ENCODE data around the gene ABCC12.

Gene ABCC12

GRCh38 chr16:48132696-48133095 is 23.1 kb downstream of the ABCC12 start:
- TF ChIP-seq FOXM1 (IDR thresholded peaks at IDR 0.05; ENCODE audit: borderline replicate concordance) (no peak), HDGF (IDR thresholded peaks at IDR 0.05; ENCODE audit: borderline replicate concordance) (no peak), TARDBP (IDR thresholded peaks at IDR 0.05) (no peak), SP1 (IDR thresholded peaks at IDR 0.05) (no peak), SUZ12 (IDR thresholded peaks at IDR 0.05) (no peak), ZNF384 (IDR thresholded peaks at IDR 0.05) (no peak), NFRKB (IDR thresholded peaks at IDR 0.05) (no peak), PKNOX1 (IDR thresholded peaks at IDR 0.05) (no peak), CTBP1 (IDR thresholded peaks at IDR 0.05; ENCODE audit: borderline replicate concordance) (no peak), LEF1 (IDR thresholded peaks at IDR 0.05; ENCODE audit: borderline replicate concordance) (no peak), FOXA1 (IDR thresholded peaks at IDR 0.05) (no peak), L3MBTL2 (conservative IDR thresholded peaks at IDR 0.05) (no peak), BHLHE40 (IDR thresholded peaks at IDR 0.05; ENCODE audit: borderline replicate concordance) (no peak), FOXK2 (IDR thresholded peaks at IDR 0.05) (no peak)
- ChIA-PET POLR2A (no interaction called here), CTCF (no interaction called here)
- no peak for DNase-seq (ENCODE audit: extremely low spot score)

- ChIA-PET POLR2A (no interaction called here), CTCF (no interaction called here)
- TF ChIP-seq LEF1 (IDR thresholded peaks at IDR 0.05; ENCODE audit: borderline replicate concordance), result no peak
- no peak for TF ChIP-seq CTBP1 (IDR thresholded peaks at IDR 0.05; ENCODE audit: borderline replicate concordance)
- no peak for TF ChIP-seq HDGF (IDR thresholded peaks at IDR 0.05; ENCODE audit: borderline replicate concordance)
- TF ChIP-seq BHLHE40 (IDR thresholded peaks at IDR 0.05; ENCODE audit: borderline replicate concordance), result no peak
- TF ChIP-seq SUZ12 (IDR thresholded peaks at IDR 0.05), result no peak
- no peak for TF ChIP-seq NFRKB (IDR thresholded peaks at IDR 0.05)
- TF ChIP-seq SP1 (IDR thresholded peaks at IDR 0.05), result no peak
- TF ChIP-seq ARNT (IDR thresholded peaks at IDR 0.05), result no peak
- TF ChIP-seq L3MBTL2 (conservative IDR thresholded peaks at IDR 0.05), result no peak
- no peak for TF ChIP-seq TARDBP (IDR thresholded peaks at IDR 0.05)
- no peak for TF ChIP-seq ELF4 (IDR thresholded peaks at IDR 0.05)
- TF ChIP-seq FOXM1 (IDR thresholded peaks at IDR 0.05; ENCODE audit: borderline replicate concordance), result no peak
- TF ChIP-seq FOXA1 (IDR thresholded peaks at IDR 0.05), result no peak
- no peak for TF ChIP-seq ZNF384 (IDR thresholded peaks at IDR 0.05)
- no peak for TF ChIP-seq FOXK2 (IDR thresholded peaks at IDR 0.05)
- no peak for TF ChIP-seq PKNOX1 (IDR thresholded peaks at IDR 0.05)
- no peak for DNase-seq (ENCODE audit: extremely low spot score)
Measured at GRCh38 chr16:48131201-48131935, 24.4 kb downstream of the ABCC12 start.

- no peak for DNase-seq (ENCODE audit: extremely low spot score)
- ChIA-PET CTCF (no interaction called here), POLR2A (no interaction called here)
- TF ChIP-seq FOXM1 (IDR thresholded peaks at IDR 0.05; ENCODE audit: borderline replicate concordance) (no peak), NFRKB (IDR thresholded peaks at IDR 0.05) (no peak), FOXK2 (IDR thresholded peaks at IDR 0.05) (no peak), SP1 (IDR thresholded peaks at IDR 0.05) (no peak), CTBP1 (IDR thresholded peaks at IDR 0.05; ENCODE audit: borderline replicate concordance) (no peak)
Measured at GRCh38 chr16:48129926-48130325, 25.9 kb downstream of the ABCC12 start.

- no peak for DNase-seq (ENCODE audit: extremely low spot score)
- ChIA-PET POLR2A (no interaction called here), CTCF (no interaction called here)
- TF ChIP-seq HDGF (IDR thresholded peaks at IDR 0.05; ENCODE audit: borderline replicate concordance), result no peak
- no peak for TF ChIP-seq ZNF384 (IDR thresholded peaks at IDR 0.05)
- TF ChIP-seq SUZ12 (IDR thresholded peaks at IDR 0.05), result no peak
- TF ChIP-seq BHLHE40 (IDR thresholded peaks at IDR 0.05; ENCODE audit: borderline replicate concordance), result no peak
- TF ChIP-seq L3MBTL2 (conservative IDR thresholded peaks at IDR 0.05), result no peak
- no peak for TF ChIP-seq PKNOX1 (IDR thresholded peaks at IDR 0.05)
- TF ChIP-seq NFRKB (IDR thresholded peaks at IDR 0.05), result no peak
- TF ChIP-seq FOXA1 (IDR thresholded peaks at IDR 0.05), result no peak
- no peak for TF ChIP-seq CTBP1 (IDR thresholded peaks at IDR 0.05; ENCODE audit: borderline replicate concordance)
- TF ChIP-seq ELF4 (IDR thresholded peaks at IDR 0.05), result no peak
- TF ChIP-seq SP1 (IDR thresholded peaks at IDR 0.05), result no peak
- TF ChIP-seq FOXK2 (IDR thresholded peaks at IDR 0.05), result no peak
Measured at GRCh38 chr16:48128769-48129168, 27.0 kb downstream of the ABCC12 start.

- TF ChIP-seq BHLHE40 (IDR thresholded peaks at IDR 0.05; ENCODE audit: borderline replicate concordance) (no peak), HDGF (IDR thresholded peaks at IDR 0.05; ENCODE audit: borderline replicate concordance) (no peak), L3MBTL2 (conservative IDR thresholded peaks at IDR 0.05) (no peak)
- ChIA-PET POLR2A (no interaction called here), CTCF (interaction anchor here (0.6 kb wide), 1 partner anchor 32 kb away, joined by 8 read pairs; no protein-coding TSS in a partner anchor)
- no peak for DNase-seq (ENCODE audit: extremely low spot score)
Measured at GRCh38 chr16:48126801-48127644, 28.8 kb downstream of the ABCC12 start.

- no peak for TF ChIP-seq L3MBTL2 (conservative IDR thresholded peaks at IDR 0.05)
- no peak for TF ChIP-seq FOXK2 (IDR thresholded peaks at IDR 0.05)
- TF ChIP-seq FOXM1 (IDR thresholded peaks at IDR 0.05; ENCODE audit: borderline replicate concordance), result no peak
- TF ChIP-seq SUZ12 (IDR thresholded peaks at IDR 0.05), result no peak
- TF ChIP-seq ZNF384 (IDR thresholded peaks at IDR 0.05), result no peak
- TF ChIP-seq ELF4 (IDR thresholded peaks at IDR 0.05), result no peak
- no peak for TF ChIP-seq CTBP1 (IDR thresholded peaks at IDR 0.05; ENCODE audit: borderline replicate concordance)
- no peak for TF ChIP-seq TARDBP (IDR thresholded peaks at IDR 0.05)
- TF ChIP-seq ARNT (IDR thresholded peaks at IDR 0.05), result no peak
- no peak for TF ChIP-seq PKNOX1 (IDR thresholded peaks at IDR 0.05)
- TF ChIP-seq HDGF (IDR thresholded peaks at IDR 0.05; ENCODE audit: borderline replicate concordance), result no peak
- TF ChIP-seq BHLHE40 (IDR thresholded peaks at IDR 0.05; ENCODE audit: borderline replicate concordance), result no peak
- TF ChIP-seq LEF1 (IDR thresholded peaks at IDR 0.05; ENCODE audit: borderline replicate concordance), result no peak
- no peak for TF ChIP-seq SP1 (IDR thresholded peaks at IDR 0.05)
- no peak for TF ChIP-seq NFRKB (IDR thresholded peaks at IDR 0.05)
- TF ChIP-seq FOXA1 (IDR thresholded peaks at IDR 0.05), result no peak
- POLR2A ChIA-PET, result no interaction called here
- CTCF ChIA-PET, result no interaction called here
- DNase-seq (ENCODE audit: extremely low spot score), result no peak
Measured at GRCh38 chr16:48125888-48126287, 29.9 kb downstream of the ABCC12 start.
